Retinal pigment epithelial cell (primary cell): ENCODE data around the gene SDK1.

ENCODE experiments used
- DNase-seq: peaks from one replicate; pipeline ENCODE4 v3.0.0-alpha.2; 2010; ENCODE audit warnings: low read depth
- H3K4me3 ChIP-seq: 2 replicates; pipeline ENCODE4 v1.5.1; 2011; ENCODE audit warnings: mild to moderate bottlenecking, low read length, control low read depth, moderate library complexity
- TF ChIP-seq, protein P1 (sequence below): conservative IDR thresholded peaks from 2 replicates; pipeline ENCODE4 v1.5.1; 2011; ENCODE audit warnings: low read depth, low read length, control low read depth, inconsistent platforms

The SDK1 gene

GRCh38 chr7:3510101-3511020 is 209.3 kb downstream of the SDK1 start:
- no peak overlapping the region for H3K4me3 ChIP-seq
- DNase-seq = no peak
- TF ChIP-seq, protein P1, sequence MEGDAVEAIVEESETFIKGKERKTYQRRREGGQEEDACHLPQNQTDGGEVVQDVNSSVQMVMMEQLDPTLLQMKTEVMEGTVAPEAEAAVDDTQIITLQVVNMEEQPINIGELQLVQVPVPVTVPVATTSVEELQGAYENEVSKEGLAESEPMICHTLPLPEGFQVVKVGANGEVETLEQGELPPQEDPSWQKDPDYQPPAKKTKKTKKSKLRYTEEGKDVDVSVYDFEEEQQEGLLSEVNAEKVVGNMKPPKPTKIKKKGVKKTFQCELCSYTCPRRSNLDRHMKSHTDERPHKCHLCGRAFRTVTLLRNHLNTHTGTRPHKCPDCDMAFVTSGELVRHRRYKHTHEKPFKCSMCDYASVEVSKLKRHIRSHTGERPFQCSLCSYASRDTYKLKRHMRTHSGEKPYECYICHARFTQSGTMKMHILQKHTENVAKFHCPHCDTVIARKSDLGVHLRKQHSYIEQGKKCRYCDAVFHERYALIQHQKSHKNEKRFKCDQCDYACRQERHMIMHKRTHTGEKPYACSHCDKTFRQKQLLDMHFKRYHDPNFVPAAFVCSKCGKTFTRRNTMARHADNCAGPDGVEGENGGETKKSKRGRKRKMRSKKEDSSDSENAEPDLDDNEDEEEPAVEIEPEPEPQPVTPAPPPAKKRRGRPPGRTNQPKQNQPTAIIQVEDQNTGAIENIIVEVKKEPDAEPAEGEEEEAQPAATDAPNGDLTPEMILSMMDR = no peak

DNA sequence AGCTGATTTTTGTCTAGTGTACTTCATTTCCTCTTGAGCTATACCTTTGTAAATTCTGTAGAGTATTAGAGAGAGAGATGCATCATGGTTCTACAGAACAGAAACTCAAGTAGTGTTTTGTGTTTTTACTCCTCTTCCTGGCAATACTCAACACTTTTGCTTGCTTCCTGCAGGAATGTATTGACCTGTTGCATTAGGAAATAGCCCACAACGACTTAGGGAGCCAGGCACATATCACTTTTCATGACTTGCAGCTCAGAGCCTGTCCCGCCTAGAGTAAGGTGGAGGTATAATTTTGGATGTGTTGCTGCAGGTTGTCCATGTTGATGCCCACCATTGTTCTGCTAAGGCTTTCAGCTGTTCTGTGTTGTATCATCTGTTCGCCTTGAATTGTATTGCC is 216.3 kb downstream of the SDK1 start:
- no peak for DNase-seq
- TF ChIP-seq, protein P1 = no peak
- H3K4me3 ChIP-seq = no peak overlapping the region

- no peak overlapping the region for H3K4me3 ChIP-seq
- TF ChIP-seq, protein P1 = no peak
- no peak for DNase-seq
Measured at GRCh38 chr7:3518546-3518945, 217.5 kb downstream of the SDK1 start.

- H3K4me3 ChIP-seq = no peak overlapping the region
- DNase-seq = no peak
- TF ChIP-seq, protein P1 = no peak
Measured at GRCh38 chr7:3520206-3520605, 219.2 kb downstream of the SDK1 start.

DNA sequence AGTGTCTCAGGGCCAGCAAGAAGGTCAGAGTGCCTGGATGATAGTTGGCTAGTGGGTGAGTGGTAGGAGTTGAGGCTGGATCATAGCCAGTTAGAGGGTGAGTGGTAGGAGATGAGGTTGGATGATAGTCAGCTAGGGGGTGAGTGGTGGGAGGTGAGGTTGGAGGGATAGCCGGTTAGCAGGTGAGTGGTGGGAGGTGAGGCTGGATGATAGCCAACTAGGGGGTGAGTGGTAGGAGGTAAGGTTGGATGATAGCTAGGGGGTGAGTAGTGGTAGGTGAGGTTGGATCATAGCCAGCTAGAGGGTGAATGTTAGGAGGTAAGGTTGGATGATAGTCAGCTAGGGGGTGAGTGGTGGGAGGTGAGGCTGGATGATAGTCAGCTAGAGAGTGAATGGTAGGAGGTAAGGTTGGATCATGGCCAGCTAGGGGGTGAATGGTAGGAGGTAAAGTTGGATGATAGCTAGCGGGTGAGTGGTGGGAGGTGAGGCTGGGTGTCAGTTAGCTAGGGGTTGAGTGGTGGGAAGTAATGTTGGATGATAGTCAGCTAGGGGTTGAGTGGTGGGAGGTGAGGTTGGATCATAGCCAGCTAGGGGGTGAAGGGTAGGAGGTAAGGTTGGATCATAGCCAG is 226.6 kb downstream of the SDK1 start:
- no peak overlapping the region for H3K4me3 ChIP-seq
- TF ChIP-seq, protein P1 = no peak
- no peak for DNase-seq

- no peak for DNase-seq
- TF ChIP-seq, protein P1 = no peak
- H3K4me3 ChIP-seq = no peak overlapping the region
Measured at GRCh38 chr7:3533040-3533439, 232.0 kb downstream of the SDK1 start.
